Measurements from ENCODE around the gene CX3CL1. TPM values are rescaled to one million over a fixed set of nuclear protein-coding genes. Genes with fewer than 3 reads are reported as not detected.

CX3CL1 gene
- total and polyA plus RNA-seq, 9 of the 15 experiments (the other 6 are each of a cell fraction or from before 2014, with no cell fraction given) = 0.09 TPM; not detected in 8

DNA sequence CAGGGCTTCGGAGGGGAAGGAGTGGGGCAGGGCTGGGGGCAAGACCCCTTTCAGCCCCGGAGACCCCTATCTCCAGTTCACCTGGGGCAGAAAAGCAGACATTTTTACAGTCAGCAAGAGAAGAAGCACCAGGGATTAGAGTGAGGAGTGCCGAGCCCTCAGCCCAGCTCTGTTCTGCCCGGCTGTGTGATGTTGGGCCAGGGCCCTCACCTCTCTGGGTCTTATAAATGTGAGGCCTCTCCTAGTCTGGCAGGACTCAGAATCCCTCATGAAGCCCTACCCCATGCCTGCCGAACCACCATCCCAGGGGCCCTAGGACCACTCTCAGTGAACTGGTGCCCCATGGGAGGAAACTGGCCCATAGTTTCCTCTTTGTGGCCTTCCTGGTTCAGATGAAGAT lies 12.8 kb downstream of the CX3CL1 start (continued):
- TF ChIP-seq HCFC1 (IDR thresholded peaks at IDR 0.05; ENCODE audit: low read depth, low read length) (no peak), ZNF766 (CRISPR knock-in tag; conservative IDR thresholded peaks at IDR 0.05) (no peak), PRMT5 (CRISPR knock-in tag; IDR thresholded peaks at IDR 0.05) (no peak), TOE1 (IDR thresholded peaks at IDR 0.05; ENCODE audit: borderline replicate concordance) (no peak), TOE1 (CRISPR knock-in tag; IDR thresholded peaks at IDR 0.05; ENCODE audit: borderline replicate concordance, low read depth) (no peak), ZNF197 (CRISPR knock-in tag; IDR thresholded peaks at IDR 0.05; ENCODE audit: low read depth) (no peak), ZBTB17 (CRISPR knock-in tag; IDR thresholded peaks at IDR 0.05) (no peak)
- TF ChIP-seq, protein P1, sequence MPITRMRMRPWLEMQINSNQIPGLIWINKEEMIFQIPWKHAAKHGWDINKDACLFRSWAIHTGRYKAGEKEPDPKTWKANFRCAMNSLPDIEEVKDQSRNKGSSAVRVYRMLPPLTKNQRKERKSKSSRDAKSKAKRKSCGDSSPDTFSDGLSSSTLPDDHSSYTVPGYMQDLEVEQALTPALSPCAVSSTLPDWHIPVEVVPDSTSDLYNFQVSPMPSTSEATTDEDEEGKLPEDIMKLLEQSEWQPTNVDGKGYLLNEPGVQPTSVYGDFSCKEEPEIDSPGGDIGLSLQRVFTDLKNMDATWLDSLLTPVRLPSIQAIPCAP (CRISPR knock-in tag; IDR thresholded peaks at IDR 0.05; ENCODE audit: borderline replicate concordance) = no peak
- TF ChIP-seq, protein P2, sequence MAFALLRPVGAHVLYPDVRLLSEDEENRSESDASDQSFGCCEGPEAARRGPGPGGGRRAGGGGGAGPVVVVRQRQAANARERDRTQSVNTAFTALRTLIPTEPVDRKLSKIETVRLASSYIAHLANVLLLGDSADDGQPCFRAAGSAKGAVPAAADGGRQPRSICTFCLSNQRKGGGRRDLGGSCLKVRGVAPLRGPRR (CRISPR knock-in tag; IDR thresholded peaks at IDR 0.05) = no peak

DNA sequence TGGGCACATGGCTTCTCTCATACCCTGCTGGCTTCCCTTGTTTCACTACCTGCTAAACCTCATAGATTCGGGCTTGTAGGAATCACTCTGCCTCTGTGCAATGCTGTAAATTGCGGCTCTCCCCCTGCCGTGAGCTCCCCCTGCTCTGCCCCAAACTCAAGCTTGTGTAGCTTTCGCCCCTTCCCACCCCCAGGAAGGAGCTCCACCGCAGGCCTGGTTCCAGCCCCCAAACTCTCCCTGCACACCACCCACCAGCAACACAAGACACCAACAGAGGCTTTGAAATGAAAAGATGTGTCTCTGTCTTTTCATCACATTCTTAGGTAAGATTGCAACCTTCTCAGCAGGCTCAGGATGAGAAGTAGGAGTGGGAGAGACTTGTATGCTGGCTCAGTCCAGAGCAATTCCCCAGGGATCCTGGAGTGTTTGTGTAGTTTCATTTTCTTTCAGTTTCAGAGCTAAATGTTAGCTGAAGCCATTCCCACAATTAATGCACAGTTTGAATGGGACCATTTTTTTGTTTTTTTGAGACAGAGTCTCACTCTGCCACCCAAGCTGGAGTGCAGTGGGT lies 14.2 kb downstream of the CX3CL1 start:
- Histone ChIP-seq H2AFZ (ENCODE audit: low read depth, low read length) (no peak overlapping the region), H3K27me3 (ENCODE audit: control insufficient read depth in 2 of 2, insufficient read depth in 2 of 2, low read length in 2 of 2) (peaks cover 26 to 59% of the 10 kb centered on the region in 2 experiments; a peak in 4 of 5 replicates), H3K27ac (ENCODE audit: extremely low read depth, low read depth, low read length) (no peak overlapping the region), H3K9me1 (ENCODE audit: control insufficient read depth, insufficient read depth, low read length) (no peaks in the 10 kb centered on the region), H3K9ac (ENCODE audit: insufficient read depth in 1 of 2, low read depth in 2 of 2, low read length in 2 of 2) (no peak overlapping the region), H3K79me2 (ENCODE audit: control insufficient read depth, insufficient read depth, low read length) (no peaks in the 10 kb centered on the region), H3K36me3 (ENCODE audit: control insufficient read depth, insufficient read depth, low read length) (no peaks in the 10 kb centered on the region), H3K4me3 (no peak overlapping the region), H3K9me3 (replicated peaks; ENCODE audit: control insufficient read depth, insufficient read depth, low read depth, low read length) (no peaks in the 10 kb centered on the region), H3K4me1 (replicated peaks in 1 of 2; ENCODE audit: control insufficient read depth in 2 of 2, insufficient read depth in 2 of 2, low read length in 2 of 2) (peaks cover 0 to 10% of the 10 kb centered on the region in 2 experiments; a peak in 2 of 5 replicates), H4K20me1 (replicated peaks; ENCODE audit: control insufficient read depth, insufficient read depth, low read length) (no peaks in the 10 kb centered on the region), H3K4me2 (ENCODE audit: insufficient read depth, low read length) (no peak overlapping the region)
- DNase-seq (ENCODE audit: extremely low read depth in 1 of 4, low spot score in 3 of 4) (no peak), FAIRE-seq (no peak), ATAC-seq (no peak)
- intact Hi-C loops (cut with micrococcal nuclease) (no loop called here), in situ Hi-C loops (cut with MboI) (no loop called here)
- ChIA-PET CTCF (ENCODE audit: low intra/inter-chr PET ratio) (no interaction called here), POLR2A (interaction anchor here (1.1 kb wide), 1 partner anchor 17 kb away, joined by 4 read pairs; no protein-coding TSS in a partner anchor)
- 0% methylated on average over 4 of the region's 5 CpGs for WGBS (ENCODE audit: insufficient coverage, low coverage, missing lambda C conversion rate)
- BruUV-seq (replicated peaks) = no TSS peak
- TF ChIP-seq ZFP30 (CRISPR knock-in tag; IDR thresholded peaks at IDR 0.05; ENCODE audit: borderline replicate concordance) = no peak
- no peak for TF ChIP-seq KDM1A (IDR thresholded peaks at IDR 0.05)
- TF ChIP-seq TEAD4 (IDR thresholded peaks at IDR 0.05; ENCODE audit: low read length) = no peak
- TF ChIP-seq TEAD4 (CRISPR knock-in tag; IDR thresholded peaks at IDR 0.05; ENCODE audit: borderline replicate concordance) = no peak
- TF ChIP-seq, protein P3, sequence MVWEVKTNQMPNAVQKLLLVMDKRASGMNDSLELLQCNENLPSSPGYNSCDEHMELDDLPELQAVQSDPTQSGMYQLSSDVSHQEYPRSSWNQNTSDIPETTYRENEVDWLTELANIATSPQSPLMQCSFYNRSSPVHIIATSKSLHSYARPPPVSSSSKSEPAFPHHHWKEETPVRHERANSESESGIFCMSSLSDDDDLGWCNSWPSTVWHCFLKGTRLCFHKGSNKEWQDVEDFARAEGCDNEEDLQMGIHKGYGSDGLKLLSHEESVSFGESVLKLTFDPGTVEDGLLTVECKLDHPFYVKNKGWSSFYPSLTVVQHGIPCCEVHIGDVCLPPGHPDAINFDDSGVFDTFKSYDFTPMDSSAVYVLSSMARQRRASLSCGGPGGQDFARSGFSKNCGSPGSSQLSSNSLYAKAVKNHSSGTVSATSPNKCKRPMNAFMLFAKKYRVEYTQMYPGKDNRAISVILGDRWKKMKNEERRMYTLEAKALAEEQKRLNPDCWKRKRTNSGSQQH (CRISPR knock-in tag; IDR thresholded peaks at IDR 0.05) = no peak
- TF ChIP-seq ETS2 (tag; IDR thresholded peaks at IDR 0.05; ENCODE audit: borderline replicate concordance, poor library complexity, severe bottlenecking) = no peak
- TF ChIP-seq, protein P4, sequence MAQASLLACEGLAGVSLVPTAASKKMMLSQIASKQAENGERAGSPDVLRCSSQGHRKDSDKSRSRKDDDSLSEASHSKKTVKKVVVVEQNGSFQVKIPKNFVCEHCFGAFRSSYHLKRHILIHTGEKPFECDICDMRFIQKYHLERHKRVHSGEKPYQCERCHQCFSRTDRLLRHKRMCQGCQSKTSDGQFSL (CRISPR knock-in tag; IDR thresholded peaks at IDR 0.05) = no peak
- TF ChIP-seq, protein P4 (tag; IDR thresholded peaks at IDR 0.05) = no peak

All from K562 (cell line).